Measurements from ENCODE around the gene IGSF1. TPM values are rescaled to one million over a fixed set of nuclear protein-coding genes. Genes with fewer than 3 reads are reported as not detected.

Gene IGSF1, protein sequence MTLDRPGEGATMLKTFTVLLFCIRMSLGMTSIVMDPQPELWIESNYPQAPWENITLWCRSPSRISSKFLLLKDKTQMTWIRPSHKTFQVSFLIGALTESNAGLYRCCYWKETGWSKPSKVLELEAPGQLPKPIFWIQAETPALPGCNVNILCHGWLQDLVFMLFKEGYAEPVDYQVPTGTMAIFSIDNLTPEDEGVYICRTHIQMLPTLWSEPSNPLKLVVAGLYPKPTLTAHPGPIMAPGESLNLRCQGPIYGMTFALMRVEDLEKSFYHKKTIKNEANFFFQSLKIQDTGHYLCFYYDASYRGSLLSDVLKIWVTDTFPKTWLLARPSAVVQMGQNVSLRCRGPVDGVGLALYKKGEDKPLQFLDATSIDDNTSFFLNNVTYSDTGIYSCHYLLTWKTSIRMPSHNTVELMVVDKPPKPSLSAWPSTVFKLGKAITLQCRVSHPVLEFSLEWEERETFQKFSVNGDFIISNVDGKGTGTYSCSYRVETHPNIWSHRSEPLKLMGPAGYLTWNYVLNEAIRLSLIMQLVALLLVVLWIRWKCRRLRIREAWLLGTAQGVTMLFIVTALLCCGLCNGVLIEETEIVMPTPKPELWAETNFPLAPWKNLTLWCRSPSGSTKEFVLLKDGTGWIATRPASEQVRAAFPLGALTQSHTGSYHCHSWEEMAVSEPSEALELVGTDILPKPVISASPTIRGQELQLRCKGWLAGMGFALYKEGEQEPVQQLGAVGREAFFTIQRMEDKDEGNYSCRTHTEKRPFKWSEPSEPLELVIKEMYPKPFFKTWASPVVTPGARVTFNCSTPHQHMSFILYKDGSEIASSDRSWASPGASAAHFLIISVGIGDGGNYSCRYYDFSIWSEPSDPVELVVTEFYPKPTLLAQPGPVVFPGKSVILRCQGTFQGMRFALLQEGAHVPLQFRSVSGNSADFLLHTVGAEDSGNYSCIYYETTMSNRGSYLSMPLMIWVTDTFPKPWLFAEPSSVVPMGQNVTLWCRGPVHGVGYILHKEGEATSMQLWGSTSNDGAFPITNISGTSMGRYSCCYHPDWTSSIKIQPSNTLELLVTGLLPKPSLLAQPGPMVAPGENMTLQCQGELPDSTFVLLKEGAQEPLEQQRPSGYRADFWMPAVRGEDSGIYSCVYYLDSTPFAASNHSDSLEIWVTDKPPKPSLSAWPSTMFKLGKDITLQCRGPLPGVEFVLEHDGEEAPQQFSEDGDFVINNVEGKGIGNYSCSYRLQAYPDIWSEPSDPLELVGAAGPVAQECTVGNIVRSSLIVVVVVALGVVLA (N-terminal part only)
- not detected in 2 replicates for total RNA-seq (2014; rRNA removed)
- not detected for polyA plus RNA-seq (2012)

DNA sequence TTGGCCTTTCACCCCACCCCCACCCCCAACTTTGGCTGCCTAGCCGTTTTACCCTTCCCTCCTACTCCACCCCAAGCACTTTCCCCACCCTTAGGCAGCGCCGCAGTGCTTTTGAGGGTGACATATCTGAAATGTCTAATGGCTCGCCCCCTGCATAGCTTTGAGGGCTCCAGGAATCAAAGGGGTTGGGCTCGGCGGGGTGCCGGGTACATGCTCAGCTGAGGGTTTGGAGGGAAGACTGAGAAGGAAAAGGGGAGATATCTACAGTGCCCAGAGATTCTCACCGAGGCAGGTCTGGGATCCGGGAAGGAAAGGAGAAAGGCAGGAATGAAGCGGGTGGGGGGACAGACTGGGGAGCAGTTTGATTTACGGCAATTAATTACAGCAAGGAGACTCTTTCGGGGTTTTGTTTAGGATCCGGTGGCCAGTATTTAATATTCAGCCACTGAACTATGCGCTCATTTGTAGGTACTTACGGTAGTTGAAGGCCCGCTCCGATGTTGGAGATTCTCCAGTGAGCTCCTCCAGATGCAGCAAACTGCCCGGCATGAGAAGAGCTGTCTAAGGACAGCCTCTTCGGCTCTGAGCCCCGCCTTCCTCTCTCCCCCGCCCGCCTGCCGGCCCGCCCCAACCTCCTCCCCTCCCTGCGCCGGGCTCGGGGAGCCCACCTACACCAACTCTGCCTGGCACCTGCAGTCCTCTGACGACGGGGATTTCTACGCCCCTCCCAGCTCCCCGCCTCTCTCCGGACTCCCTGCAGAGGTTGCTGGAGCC, at the start of gene IGSF1:
Gene IGSF1 (minus strand): TSS at position 569 of the 774 bp plus-strand sequence. CDS start 2,632 bp downstream, outside the sequence.
- DNase-seq (ENCODE audit: low read depth): no peak

DNA sequence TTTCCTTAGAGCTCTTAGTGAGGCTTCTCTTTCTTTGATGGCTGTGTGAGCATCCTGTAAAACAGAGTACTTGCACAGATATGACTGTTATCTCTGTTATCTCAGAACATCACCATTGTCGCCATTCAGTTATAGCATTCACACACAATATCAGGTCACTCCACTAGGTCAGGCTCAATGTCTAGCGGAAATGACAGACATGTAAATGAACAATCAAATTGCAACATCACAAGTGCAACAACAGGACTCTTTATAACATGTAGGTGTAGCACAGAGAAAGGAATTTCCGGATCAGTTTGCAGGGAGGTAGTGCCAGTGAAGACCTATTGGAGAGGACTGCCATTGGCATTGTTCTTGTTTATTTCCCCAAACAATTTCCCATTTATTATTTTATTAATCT, 43.2 kb upstream of the IGSF1 start:
- DNase-seq (ENCODE audit: low read depth): no peak

DNA sequence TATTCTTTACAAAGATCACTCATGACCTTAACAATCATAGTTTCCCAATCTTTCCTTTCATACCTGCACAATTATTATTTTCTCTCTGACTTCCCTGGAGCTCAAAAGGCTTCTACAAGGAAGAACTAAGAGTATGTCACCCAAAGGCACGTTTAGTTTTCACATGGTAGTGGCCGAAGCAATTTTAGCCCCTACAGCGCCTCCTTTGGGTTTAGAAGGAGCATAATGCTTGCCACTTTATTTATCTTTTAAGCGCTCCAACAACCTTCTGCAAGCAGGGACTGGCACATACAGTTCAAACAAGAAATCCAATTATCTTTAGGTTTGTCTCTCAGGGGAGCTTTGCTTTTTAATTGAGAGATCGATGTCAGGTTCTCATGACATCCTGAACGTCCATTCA, 42.0 kb upstream of the IGSF1 start:
- no peak for DNase-seq (ENCODE audit: low read depth)

DNA sequence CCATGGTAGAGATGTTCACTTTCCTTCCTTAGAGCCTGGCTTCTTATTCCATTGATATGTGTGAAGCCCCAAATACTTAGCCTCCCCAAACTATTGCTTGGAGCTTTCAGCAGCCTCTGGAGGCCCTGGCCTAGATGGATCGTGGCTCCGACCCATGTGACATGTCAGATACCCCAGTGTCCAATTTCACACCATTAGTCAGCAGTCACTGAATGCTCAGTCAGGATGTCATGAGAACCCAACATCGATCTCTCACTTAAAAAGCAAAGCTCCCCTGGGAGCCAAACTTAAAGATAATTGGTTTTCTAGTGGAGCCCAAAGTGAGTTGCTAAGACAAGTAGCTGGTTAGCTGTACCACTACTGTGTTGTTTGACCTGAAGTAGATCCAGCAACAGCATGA, 41.6 kb upstream of the IGSF1 start:
- no peak for DNase-seq (ENCODE audit: low read depth)

DNA sequence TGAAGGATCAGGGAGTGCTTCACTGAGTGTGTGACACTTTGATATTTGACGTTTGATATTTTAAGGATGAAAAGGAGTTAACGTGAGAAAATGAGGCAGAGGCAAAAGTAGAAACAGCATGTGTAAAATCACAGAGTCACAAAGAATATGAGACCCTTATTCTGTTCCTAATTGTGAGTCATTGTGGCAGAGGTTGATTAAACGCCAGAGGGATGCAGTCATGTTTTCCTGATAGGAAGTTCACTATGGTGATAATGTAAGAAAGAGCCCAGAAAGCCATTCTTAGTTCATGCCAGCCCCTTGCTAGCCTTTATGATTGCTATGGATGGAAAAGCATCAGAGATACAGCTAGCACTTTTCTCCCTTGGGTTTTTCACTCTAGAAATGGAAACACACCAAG, 33.5 kb upstream of the IGSF1 start:
- DNase-seq (ENCODE audit: low read depth): no peak

DNA sequence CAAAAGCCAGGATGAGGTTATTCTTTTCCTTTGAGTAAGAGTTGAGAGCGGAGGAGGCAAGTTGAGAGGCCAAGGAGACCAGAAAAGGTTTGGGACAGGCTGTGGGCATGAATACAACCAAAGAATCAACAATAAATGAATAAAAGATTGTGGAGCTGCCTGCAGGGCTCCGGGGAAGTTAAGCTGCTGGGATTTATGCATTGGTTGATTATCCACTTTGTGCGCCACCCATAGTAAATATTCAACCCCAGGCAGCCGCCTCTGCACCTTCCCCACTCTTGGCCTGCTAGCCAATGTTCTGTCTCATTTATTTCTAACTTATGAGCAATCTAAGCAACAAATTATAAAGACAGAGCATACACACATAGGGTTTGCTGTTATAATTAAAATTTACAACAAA, 28.2 kb upstream of the IGSF1 start:
- DNase-seq (ENCODE audit: low read depth): no peak

DNA sequence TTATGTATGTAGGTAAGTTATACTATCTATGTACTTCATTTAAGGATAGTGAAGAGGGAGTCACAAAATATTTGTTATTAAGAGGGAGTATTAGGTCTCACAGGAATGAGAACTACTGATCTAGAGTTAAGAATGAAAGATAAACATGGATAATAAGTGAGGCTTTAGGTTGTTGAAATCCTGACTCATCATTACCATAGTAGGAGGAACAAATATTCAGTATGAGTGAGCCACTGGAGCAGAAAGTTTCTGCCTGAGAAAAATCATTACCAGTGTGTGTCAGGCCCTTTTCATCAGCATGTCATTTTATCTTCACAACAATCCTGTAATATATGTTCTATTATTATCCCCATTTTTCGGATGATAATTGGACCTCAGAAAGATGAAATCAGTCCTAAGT, 27.2 kb upstream of the IGSF1 start:
- DNase-seq (ENCODE audit: low read depth): no peak

DNA sequence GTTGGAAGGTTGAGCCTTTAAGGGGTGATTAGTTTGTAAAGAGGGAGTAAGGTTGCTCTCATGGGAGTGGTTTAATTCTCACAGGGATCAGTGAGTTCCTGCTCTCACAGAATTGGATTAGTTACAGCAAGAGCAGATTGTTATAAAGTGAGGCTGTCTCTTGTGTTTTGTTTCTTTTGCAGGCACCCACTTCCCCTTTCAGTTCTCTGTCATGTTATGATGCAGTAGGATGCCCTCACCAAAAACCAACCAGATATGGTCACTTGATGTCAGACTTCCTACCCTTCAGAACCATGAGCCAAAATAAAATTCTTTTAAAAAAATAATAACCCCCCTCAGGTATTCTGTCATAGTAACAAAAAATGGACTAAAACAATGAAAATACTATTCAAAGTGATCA, 19.9 kb upstream of the IGSF1 start:
- no peak for DNase-seq (ENCODE audit: low read depth)

DNA sequence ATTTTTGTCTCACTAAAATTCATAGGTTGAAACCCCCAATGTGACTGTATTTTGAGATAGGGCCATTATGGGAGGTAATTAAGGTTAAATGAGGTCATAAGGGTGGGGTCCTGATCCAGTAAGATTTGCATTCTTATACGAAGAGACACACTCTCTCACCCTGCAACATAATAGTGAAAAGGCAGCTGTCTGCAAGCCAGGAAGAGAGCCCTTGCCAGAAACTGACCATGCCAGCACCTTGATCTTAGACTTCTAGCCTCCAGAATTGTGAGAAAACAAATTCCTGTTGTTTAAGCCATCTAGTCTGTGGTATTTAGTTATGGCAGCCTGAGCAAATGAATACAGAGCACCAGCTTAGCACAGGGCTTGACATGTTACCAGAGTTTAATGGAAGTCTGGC, 17.5 kb upstream of the IGSF1 start:
- DNase-seq (ENCODE audit: low read depth): no peak

DNA sequence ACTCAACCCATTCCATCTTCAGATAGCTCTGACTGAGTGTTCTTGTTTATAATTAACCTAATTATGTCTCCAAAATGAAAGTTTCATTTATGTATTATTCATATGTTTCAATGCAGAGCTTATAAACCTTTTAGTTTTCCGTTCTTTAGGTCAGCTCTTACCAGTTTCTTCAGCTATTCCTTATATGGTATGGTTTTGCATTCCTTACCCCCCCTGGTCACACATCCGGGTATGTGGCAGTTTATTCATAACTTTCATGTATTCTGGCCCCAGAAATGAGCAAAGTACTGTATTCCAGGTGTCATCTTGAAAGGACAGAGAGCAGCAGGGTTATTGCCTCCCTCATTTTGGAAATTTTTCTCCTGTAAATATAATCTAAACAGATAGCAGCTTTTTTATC, 16.8 kb upstream of the IGSF1 start:
- no peak for DNase-seq (ENCODE audit: low read depth)

DNA sequence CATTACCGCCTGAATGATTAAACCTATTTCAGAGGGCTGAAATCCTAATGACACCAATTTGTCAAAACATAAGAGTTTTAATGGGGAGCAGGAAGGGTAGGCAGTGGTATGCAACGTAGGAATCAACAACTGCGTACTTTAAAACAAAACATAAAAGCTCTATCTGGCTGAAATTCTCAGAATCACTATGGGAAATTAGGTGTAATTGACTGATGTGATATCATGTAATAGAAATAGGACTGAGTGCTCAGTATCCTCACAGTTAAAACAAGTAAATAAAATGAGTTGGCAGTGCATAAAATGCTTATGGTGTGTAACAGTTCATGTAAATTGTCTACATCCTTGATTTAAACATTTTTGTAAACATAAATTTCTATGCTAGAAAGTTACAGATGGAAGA, 13.6 kb upstream of the IGSF1 start:
- no peak for DNase-seq (ENCODE audit: low read depth)

DNA sequence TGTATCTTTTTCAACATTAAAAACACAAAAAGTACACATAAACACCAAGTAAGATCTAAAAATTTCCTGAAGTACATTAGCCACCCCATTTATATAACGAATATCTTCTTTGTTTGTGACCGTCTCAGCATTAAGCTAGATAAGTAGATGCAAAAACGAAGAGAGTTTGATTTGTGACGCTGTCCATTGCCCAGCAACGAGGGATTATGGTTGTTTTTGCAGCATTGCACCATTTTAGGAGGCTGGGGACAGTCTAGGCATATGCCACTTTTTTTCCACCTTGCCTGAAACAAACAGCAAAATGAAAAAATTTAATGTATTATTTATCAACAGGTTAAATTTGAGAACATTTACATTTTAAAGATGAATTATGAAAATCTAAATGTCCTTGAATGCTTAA, 12.0 kb upstream of the IGSF1 start:
- DNase-seq (ENCODE audit: low read depth): no peak

DNA sequence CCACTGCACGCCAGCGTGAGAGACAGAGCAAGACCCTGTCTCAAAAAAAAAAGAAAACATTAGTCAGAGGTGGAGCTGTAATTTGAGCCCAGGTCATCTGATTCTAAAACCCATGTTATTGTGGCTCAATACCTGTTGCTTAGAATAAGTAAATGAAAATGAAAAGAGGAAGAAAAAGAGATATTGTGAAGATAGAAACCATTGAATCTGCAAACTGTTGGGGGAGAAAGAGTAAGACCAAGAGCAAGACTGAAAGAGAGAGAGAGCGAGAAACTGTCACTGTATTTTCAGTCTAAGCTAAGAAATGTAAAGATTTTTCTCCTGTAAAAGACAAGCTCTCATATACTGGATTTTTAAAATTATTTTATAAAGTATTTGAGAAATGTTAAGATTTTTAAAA, 9.7 kb upstream of the IGSF1 start:
- DNase-seq (ENCODE audit: low read depth): no peak

DNA sequence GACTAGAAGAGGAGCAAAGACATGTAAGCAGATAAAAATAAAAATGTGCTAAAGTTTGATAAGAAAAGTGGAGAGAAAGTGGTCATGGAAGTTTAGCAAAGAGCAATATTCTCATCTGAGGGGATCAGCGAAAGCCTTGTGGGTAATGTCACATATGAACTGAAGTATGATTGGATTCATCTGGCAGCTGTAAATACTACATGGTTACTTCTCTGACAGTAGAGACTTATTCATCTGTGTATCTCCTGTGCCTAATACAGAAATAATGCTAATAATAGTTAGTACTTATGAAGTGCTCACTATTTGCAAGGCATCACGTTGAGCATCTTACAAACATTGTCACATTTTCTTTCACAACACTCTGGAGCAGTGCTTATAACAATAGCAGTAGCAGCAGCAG, 8.9 kb upstream of the IGSF1 start:
- no peak for DNase-seq (ENCODE audit: low read depth)

DNA sequence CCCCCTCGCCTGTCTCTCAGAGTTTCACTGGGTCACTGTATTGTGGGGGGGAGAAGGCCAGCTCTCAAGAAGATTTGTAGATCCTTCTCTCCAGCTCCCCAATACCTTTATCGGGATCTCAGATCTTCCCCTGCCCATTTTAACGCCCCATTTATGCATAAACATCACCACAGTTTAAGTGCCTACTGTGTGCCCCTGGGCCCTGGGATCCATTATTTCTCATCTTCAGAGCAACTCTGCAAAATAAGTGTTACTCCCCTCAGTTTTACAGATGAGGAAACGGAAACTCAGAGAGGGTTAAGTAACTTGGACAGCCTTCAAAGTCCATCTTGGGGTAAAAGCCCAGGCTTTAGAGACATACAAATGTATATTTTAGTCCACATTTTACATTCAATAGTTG, 421 bp upstream of the IGSF1 start:
- no peak for DNase-seq (ENCODE audit: low read depth)

DNA sequence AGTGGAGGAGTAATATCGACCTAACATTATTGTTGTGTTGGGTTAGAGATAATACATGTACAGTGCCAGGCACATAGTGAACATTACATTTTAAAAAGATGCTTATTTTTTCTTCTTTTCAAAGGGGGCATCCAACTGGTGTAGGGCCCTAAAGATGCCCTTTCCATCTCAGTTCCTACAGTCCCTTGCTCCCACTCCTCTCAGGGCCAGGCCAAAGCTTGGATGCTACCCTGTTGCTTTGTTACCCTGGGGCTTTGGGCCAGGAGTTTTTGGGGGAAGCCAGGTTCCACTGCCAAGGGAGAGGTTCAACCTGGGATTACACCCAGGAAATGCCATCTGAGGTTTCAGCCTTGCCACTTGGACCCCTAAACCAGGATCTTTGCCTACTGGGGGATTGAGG, 918 bp downstream of the IGSF1 start:
- no peak for DNase-seq (ENCODE audit: low read depth)

DNA sequence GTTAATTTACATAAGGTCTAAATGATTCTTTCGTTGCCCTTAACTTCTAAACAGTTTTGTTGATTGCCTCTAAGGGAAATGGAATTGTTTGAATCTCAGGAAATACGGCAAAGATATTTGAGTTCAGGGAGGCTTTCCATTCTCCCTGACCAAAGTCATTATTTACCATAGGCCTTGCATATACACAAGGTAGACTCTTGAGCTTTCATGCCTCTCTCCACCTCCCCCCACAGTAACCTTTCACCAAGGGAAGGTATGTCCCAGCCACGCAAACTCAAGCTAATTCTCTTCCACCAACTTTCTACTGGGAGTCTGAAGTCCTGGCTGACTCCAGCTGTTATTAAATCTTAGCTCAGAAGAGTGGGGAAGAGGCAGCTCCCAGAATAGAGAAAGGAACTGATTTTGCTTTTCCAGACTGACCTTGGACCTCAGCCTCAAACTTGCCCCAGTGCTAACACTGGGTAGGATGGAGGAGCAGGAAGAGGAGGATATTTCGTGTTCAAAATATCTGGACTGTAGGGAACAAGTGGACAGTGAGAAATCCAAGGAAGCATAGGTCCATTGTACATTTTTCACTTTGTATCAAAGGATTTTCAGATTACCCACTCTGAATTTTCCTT, 1.4 kb downstream of the IGSF1 start:
- DNase-seq (ENCODE audit: low read depth): no peak

DNA sequence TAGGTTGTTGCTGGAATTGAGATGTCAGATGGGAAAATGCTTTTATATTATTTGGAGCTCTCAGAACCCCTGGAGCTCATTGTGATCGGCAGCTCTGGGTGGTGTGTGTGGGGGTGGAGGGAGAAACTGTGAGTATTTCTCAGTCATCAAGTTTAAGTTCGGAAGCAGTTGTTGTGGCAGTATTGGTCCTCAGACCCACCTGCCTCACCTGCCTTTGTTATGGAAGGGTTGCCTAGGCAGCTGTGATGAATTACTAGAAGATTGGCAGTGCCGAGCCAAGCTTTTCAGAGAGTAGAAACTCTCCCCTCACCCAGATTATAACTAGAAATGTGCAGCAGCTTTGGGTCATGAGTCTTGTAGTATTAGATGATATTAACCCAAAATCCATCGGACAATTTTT, 9.5 kb downstream of the IGSF1 start:
- DNase-seq (ENCODE audit: low read depth): no peak

DNA sequence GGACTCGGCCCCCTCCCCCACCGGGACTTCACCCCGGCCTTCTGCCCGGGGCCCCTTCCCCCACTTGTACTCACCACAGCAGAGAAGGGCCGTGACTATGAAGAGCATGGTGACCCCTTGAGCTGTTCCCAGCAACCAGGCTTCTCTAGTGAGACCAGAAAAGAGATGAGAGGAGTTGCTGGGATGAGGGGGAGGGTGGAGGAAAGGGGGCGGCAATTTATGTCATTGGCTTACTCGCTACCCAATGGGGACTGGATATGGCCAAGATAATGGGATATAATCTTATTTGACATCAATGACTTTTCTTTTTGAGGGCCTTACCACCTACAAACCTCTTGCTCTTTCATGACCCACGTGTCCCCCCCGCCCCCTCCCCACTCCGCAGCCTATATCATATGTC, 9.9 kb downstream of the IGSF1 start:
- DNase-seq (ENCODE audit: low read depth): no peak

DNA sequence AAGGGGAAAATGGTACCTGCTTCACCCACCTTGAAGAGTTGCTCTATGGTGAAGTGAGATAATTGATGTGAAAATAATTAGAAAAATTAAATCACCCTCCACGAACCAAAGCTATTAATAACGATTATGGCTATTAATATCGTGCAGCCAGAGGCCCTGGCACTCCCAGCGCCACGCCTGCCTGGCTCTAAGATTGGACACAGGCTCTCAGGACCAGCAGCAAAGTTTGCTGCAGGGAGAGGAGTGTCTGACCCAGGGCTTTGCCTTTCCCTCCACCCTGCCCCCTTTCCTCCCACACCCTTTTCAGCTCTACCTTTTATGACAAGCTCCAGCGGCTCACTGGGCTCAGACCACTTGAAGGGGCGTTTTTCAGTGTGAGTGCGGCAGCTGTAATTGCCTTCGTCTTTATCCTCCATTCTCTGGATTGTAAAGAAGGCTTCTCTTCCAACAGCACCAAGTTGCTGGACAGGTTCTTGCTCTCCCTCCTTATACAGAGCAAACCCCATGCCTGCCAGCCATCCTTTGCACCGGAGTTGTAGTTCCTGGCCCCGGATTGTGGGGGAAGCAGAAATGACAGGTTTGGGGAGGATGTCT, 11.5 kb downstream of the IGSF1 start:
- no peak for DNase-seq (ENCODE audit: low read depth)
